Ovary (tissue), 3 donors: ENCODE results near the gene ANKIB1.
"Not testable (repeated sequence)": the region's sequence is repeated elsewhere in the genome, so short reads cannot be mapped to it uniquely, and the experiment has no call there.

Experiments used
- CTCF ChIP-seq, 3 donors: fragments of 450-650 bp in 2 of 3; fragments of 200-600 bp in 1 of 3; IDR thresholded peaks; one replicate each; pipeline versions ENCODE4 v1.5.1 to v1.8.0; 2016 to 2022; ENCODE audit warnings: antibody characterized with exemption in 3 of 3, mild to moderate bottlenecking in 1 of 3
- EP300 ChIP-seq: sonication (generic); formaldehyde crosslinking; IDR thresholded peaks from one replicate; pipeline ENCODE4 v1.6.1; 2017; ENCODE audit warnings: antibody characterized with exemption
- POLR2A ChIP-seq: fragments of 450-650 bp; IDR thresholded peaks from one replicate; pipeline ENCODE4 v1.6.1; 2017; ENCODE audit warnings: antibody characterized with exemption, mild to moderate bottlenecking, moderate library complexity
- donor health status: DM: no; HTN: no; CAD: no.

GRCh38 chr7:92442720-92443119 lies 196.9 kb downstream of the ANKIB1 start:
- not testable (repeated sequence) for TF ChIP-seq CTCF (IDR thresholded peaks at IDR 0.05); EP300; POLR2A
